A673 (cell line): ENCODE measurements around the gene EFHC1. TPM values are rescaled to one million over a fixed set of nuclear protein-coding genes. Genes with fewer than 3 reads are reported as not detected.

ENCODE experiments used
- BruUV-seq: library from RNA; stranded (reverse); fragments of 400-500 nt; replicated peaks from 2 replicates; lab custom pipeline; 2021; lab: Mats Ljungman, UMichigan
- CTCF ChIA-PET: fragments of 300-600 bp; sonication (Branson Sonifier 250); formaldehyde crosslinking; loops from one replicate; lab custom pipeline; 2022; ENCODE audit warnings: antibody characterized with exemption; lab: Charles Lee
- POLR2A ChIA-PET: fragments of 300-600 bp; sonication (Branson Sonifier 250); formaldehyde crosslinking; loops from one replicate; lab custom pipeline; 2022; ENCODE audit warnings: antibody characterized with exemption; ENCODE audit not compliant: low non-redundant PET; lab: Charles Lee
- DNase-seq: peaks from one replicate; pipeline ENCODE4 v3.0.0-alpha.2; 2015; ENCODE audit warnings: low spot score
- H3K27ac ChIP-seq: fragments of 200-600 bp; sonication (generic); 2 replicates; pipeline ENCODE4 v1.5.1; 2016; ENCODE audit warnings: mixed run types, low read depth, mild to moderate bottlenecking, mixed read lengths, antibody characterized with exemption, low read length; ENCODE audit not compliant: poor library complexity, severe bottlenecking
- H3K27me3 ChIP-seq: fragments of 200-600 bp; sonication (generic); replicated peaks from 2 replicates; pipeline ENCODE4 v1.6.1; 2017; ENCODE audit warnings: mixed run types, low read depth, mild to moderate bottlenecking, mixed read lengths, antibody characterized with exemption, low read length; ENCODE audit not compliant: insufficient read depth, poor library complexity
- H3K36me3 ChIP-seq: fragments of 200-600 bp; sonication (generic); 2 replicates; pipeline ENCODE4 v1.6.1; 2016; ENCODE audit warnings: mixed run types, mild to moderate bottlenecking, mixed read lengths, antibody characterized with exemption, low read length; ENCODE audit not compliant: insufficient read depth, poor library complexity, severe bottlenecking
- H3K4me1 ChIP-seq: fragments of 200-600 bp; sonication (generic); 2 replicates; pipeline ENCODE4 v1.6.1; 2017; ENCODE audit warnings: mixed run types, mild to moderate bottlenecking, mixed read lengths, antibody characterized with exemption, low read length; ENCODE audit not compliant: insufficient read depth, poor library complexity, severe bottlenecking
- H3K4me3 ChIP-seq: fragments of 200-600 bp; sonication (generic); 2 replicates; pipeline ENCODE4 v1.5.1; 2016; ENCODE audit warnings: low read depth, mixed run types, mild to moderate bottlenecking, mixed read lengths, low read length; ENCODE audit not compliant: poor library complexity, severe bottlenecking
- H3K9me3 ChIP-seq: fragments of 200-600 bp; sonication (generic); 2 replicates; pipeline ENCODE4 v1.6.1; 2016; ENCODE audit warnings: mixed run types, low read depth, mild to moderate bottlenecking, mixed read lengths, antibody characterized with exemption, low read length; ENCODE audit not compliant: poor library complexity, severe bottlenecking
- CTCF ChIP-seq: fragments of 300-800, 200-600 bp; sonication (generic); conservative IDR thresholded peaks from 2 replicates; pipeline ENCODE4 v1.5.1; 2017; ENCODE audit warnings: low read depth, mild to moderate bottlenecking, antibody characterized with exemption, low read length, moderate library complexity, mixed read lengths
- EZH2 ChIP-seq: fragments of 200-600 bp; sonication (generic); IDR thresholded peaks from 2 replicates; pipeline ENCODE4 v1.6.1; 2017; ENCODE audit warnings: borderline replicate concordance, low read depth, mild to moderate bottlenecking, mixed read lengths, antibody characterized with exemption, low read length; ENCODE audit not compliant: poor library complexity, severe bottlenecking
- intact Hi-C: fragments of 100-400 bp; cut with micrococcal nuclease; formaldehyde crosslinking; loops from one replicate; pipeline ENCODE4 v1.10.0; 2022; ENCODE audit not compliant: unreplicated experiment
- total RNA-seq: library from RNA; stranded (reverse); gene quantifications from 2 replicates; pipeline ENCODE4 v1.2.3, GENCODE V29; 2021

Gene EFHC1
- total RNA-seq, 1 experiment from 2014 or later, result 16.9 TPM

GRCh38 chr6:52566201-52566600, 146.1 kb downstream of the EFHC1 start:
- intact Hi-C loops, result no loop called here
- Histone ChIP-seq H3K4me3 (no peak overlapping the region), H3K9me3 (no peaks in the 10 kb centered on the region), H3K4me1 (no peaks in the 10 kb centered on the region), H3K27ac (no peak overlapping the region), H3K27me3 (no peaks in the 10 kb centered on the region), H3K36me3 (no peaks in the 10 kb centered on the region)
- DNase-seq, result no peak
- TF ChIP-seq EZH2 (no peak), CTCF (no peak)
- BruUV-seq, result no TSS peak
- ChIA-PET CTCF (no interaction called here), POLR2A (no interaction called here)

GRCh38 chr6:52566853-52567279, 146.7 kb downstream of the EFHC1 start:
- Histone ChIP-seq H3K36me3 (no peaks in the 10 kb centered on the region), H3K9me3 (no peaks in the 10 kb centered on the region), H3K27ac (no peak overlapping the region), H3K27me3 (no peaks in the 10 kb centered on the region), H3K4me1 (no peaks in the 10 kb centered on the region), H3K4me3 (no peak overlapping the region)
- no TSS peak for BruUV-seq
- intact Hi-C loops, result no loop called here
- ChIA-PET POLR2A (no interaction called here), CTCF (no interaction called here)
- DNase-seq, result no peak
- TF ChIP-seq EZH2 (no peak), CTCF (no peak)

GRCh38 chr6:52568320-52568719, 148.2 kb downstream of the EFHC1 start:
- no peaks in the 10 kb centered on the region for H3K27me3 ChIP-seq
- CTCF ChIA-PET, result no interaction called here
- BruUV-seq, result no TSS peak
- no peaks in the 10 kb centered on the region for H3K36me3 ChIP-seq
- no peaks in the 10 kb centered on the region for H3K4me1 ChIP-seq
- POLR2A ChIA-PET, result no interaction called here
- H3K27ac ChIP-seq, result no peak overlapping the region
- TF ChIP-seq EZH2 (no peak), CTCF (no peak)
- H3K4me3 ChIP-seq, result no peak overlapping the region
- intact Hi-C loops, result no loop called here
- DNase-seq, result no peak
- no peaks in the 10 kb centered on the region for H3K9me3 ChIP-seq
